GM23338 (cell line): ENCODE measurements around the gene MOK.

Source experiments
- CREB1 ChIP-seq: fragments of 250-450 bp; sonication (Bioruptor Pico); IDR thresholded peaks from 2 replicates; pipeline ENCODE4 v1.5.0; 2020; ENCODE audit warnings: low read depth, mild to moderate bottlenecking, moderate library complexity
- CTCF ChIP-seq, 2 experiments: fragments of 200-600 bp in 1 of 2; sonication (generic) in 1 of 2; conservative IDR thresholded peaks; 2 replicates each; pipeline versions ENCODE4 v1.5.1 to v1.6.1; 2016 to 2017; ENCODE audit warnings: antibody characterized with exemption in 2 of 2, low read depth in 2 of 2, mild to moderate bottlenecking in 2 of 2, moderate library complexity in 1 of 2
- EZH2 ChIP-seq: fragments of 200-600 bp; sonication (generic); IDR thresholded peaks from one replicate; pipeline ENCODE4 v1.8.0; 2017; ENCODE audit warnings: antibody characterized with exemption, mild to moderate bottlenecking, low read depth; ENCODE audit not compliant: unreplicated experiment
- EZH2phosphoT487 ChIP-seq: fragments of 200-600 bp; sonication (generic); IDR thresholded peaks from one replicate; pipeline ENCODE4 v1.8.1; 2018; ENCODE audit warnings: antibody characterized with exemption; ENCODE audit not compliant: unreplicated experiment
- JUNB ChIP-seq: IDR thresholded peaks from one replicate; pipeline ENCODE4 v1.6.1; 2016; ENCODE audit warnings: antibody characterized with exemption; ENCODE audit not compliant: unreplicated experiment
- POLR2AphosphoS5 ChIP-seq: IDR thresholded peaks from 2 replicates; pipeline ENCODE4 v1.6.1; 2016; ENCODE audit warnings: antibody characterized with exemption, low read depth
- ZNF114 ChIP-seq: fragments of 250-450 bp; sonication (Bioruptor Pico); IDR thresholded peaks from 2 replicates; pipeline ENCODE4 v1.5.0; 2020; ENCODE audit warnings: mild to moderate bottlenecking, moderate library complexity
- ZNF331 ChIP-seq: fragments of 250-450 bp; sonication (Bioruptor Pico); IDR thresholded peaks from 2 replicates; pipeline ENCODE4 v1.5.0; 2020; ENCODE audit warnings: low read depth, mild to moderate bottlenecking, moderate library complexity
- TF ChIP-seq, protein P1 (sequence below): IDR thresholded peaks from one replicate; pipeline ENCODE4 v1.6.1; 2018; ENCODE audit warnings: antibody characterized with exemption; ENCODE audit not compliant: unreplicated experiment

DNA sequence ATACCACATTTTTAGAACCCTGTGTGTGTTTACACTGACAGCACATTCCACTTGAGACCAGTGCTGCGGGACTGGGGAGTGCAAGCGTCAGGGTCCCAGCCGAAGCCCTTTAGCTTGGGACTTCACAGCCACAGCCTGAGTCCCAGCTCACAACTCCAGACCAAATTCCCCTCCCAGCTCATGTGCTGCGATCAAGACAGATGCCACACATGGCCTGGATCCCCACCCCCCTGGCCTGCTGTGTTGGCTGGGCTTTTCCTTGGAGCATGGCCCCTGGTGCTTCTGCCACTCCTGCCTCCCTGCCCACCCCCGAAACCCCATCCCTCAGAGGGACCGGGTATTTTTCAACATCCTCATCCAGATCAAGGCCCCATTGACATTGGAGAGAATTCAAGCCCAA lies 101.6 kb downstream of the MOK start:
- TF ChIP-seq CTCF (conservative IDR thresholded peaks at IDR 0.05; ENCODE audit: low read depth in 2 of 2) (no peak), POLR2AphosphoS5 (no peak), ZNF331 (CRISPR knock-in tag) (no peak), EZH2phosphoT487 (no peak), EZH2 (no peak), CREB1 (CRISPR knock-in tag) (no peak), JUNB (no peak), ZNF114 (no peak)
- TF ChIP-seq, protein P1, sequence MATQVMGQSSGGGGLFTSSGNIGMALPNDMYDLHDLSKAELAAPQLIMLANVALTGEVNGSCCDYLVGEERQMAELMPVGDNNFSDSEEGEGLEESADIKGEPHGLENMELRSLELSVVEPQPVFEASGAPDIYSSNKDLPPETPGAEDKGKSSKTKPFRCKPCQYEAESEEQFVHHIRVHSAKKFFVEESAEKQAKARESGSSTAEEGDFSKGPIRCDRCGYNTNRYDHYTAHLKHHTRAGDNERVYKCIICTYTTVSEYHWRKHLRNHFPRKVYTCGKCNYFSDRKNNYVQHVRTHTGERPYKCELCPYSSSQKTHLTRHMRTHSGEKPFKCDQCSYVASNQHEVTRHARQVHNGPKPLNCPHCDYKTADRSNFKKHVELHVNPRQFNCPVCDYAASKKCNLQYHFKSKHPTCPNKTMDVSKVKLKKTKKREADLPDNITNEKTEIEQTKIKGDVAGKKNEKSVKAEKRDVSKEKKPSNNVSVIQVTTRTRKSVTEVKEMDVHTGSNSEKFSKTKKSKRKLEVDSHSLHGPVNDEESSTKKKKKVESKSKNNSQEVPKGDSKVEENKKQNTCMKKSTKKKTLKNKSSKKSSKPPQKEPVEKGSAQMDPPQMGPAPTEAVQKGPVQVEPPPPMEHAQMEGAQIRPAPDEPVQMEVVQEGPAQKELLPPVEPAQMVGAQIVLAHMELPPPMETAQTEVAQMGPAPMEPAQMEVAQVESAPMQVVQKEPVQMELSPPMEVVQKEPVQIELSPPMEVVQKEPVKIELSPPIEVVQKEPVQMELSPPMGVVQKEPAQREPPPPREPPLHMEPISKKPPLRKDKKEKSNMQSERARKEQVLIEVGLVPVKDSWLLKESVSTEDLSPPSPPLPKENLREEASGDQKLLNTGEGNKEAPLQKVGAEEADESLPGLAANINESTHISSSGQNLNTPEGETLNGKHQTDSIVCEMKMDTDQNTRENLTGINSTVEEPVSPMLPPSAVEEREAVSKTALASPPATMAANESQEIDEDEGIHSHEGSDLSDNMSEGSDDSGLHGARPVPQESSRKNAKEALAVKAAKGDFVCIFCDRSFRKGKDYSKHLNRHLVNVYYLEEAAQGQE, result no peak
